ENCODE measurements around the gene DOCK3. TPM values are rescaled to one million over a fixed set of nuclear protein-coding genes. Genes with fewer than 3 reads are reported as not detected.

The DOCK3 gene
- total RNA-seq, 1 experiment from 2014 or later, result 0.15 TPM

GRCh38 chr3:50947419-50947818, 272.7 kb downstream of the DOCK3 start:
- DNase-seq, result no peak
- H3K4me2 ChIP-seq (ENCODE audit: low read length), result no peak overlapping the region
- POLR2A ChIA-PET (ENCODE audit: unreplicated experiment), result no interaction called here

GRCh38 chr3:50950591-50950990, 275.9 kb downstream of the DOCK3 start:
- CTCF ChIA-PET, result no interaction called here
- no peaks in the 10 kb centered on the region for H3K36me3 ChIP-seq (ENCODE audit: low read depth, low read length)
- POLR2A ChIA-PET (ENCODE audit: unreplicated experiment), result no interaction called here
- no peak overlapping the region for H3K9ac ChIP-seq (ENCODE audit: low read length)
- DNase-seq (no peak), ATAC-seq (no peak)
- intact Hi-C loops (cut with micrococcal nuclease), result no loop called here
- no peak overlapping the region for H3K27ac ChIP-seq (ENCODE audit: low read length)
- no peaks in the 10 kb centered on the region for H3K9me3 ChIP-seq (ENCODE audit: low read length)
- peaks cover 50% of the 10 kb centered on the region for H3K27me3 ChIP-seq (ENCODE audit: low read length)
- no peaks in the 10 kb centered on the region for H3K79me2 ChIP-seq (ENCODE audit: low read length)
- TF ChIP-seq, protein P1, sequence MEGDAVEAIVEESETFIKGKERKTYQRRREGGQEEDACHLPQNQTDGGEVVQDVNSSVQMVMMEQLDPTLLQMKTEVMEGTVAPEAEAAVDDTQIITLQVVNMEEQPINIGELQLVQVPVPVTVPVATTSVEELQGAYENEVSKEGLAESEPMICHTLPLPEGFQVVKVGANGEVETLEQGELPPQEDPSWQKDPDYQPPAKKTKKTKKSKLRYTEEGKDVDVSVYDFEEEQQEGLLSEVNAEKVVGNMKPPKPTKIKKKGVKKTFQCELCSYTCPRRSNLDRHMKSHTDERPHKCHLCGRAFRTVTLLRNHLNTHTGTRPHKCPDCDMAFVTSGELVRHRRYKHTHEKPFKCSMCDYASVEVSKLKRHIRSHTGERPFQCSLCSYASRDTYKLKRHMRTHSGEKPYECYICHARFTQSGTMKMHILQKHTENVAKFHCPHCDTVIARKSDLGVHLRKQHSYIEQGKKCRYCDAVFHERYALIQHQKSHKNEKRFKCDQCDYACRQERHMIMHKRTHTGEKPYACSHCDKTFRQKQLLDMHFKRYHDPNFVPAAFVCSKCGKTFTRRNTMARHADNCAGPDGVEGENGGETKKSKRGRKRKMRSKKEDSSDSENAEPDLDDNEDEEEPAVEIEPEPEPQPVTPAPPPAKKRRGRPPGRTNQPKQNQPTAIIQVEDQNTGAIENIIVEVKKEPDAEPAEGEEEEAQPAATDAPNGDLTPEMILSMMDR (conservative IDR thresholded peaks at IDR 0.05; ENCODE audit: low read depth, low read length), result no peak
- TF ChIP-seq EZH2phosphoT487 (IDR thresholded peaks at IDR 0.05; ENCODE audit: borderline replicate concordance, low read length), result no peak
- no peak for TF ChIP-seq EZH2 (IDR thresholded peaks at IDR 0.05; ENCODE audit: low read length, unreplicated experiment)
- H4K20me1 ChIP-seq (ENCODE audit: low read length), result no peaks in the 10 kb centered on the region
- H3K4me1 ChIP-seq (ENCODE audit: insufficient read depth, low read length), result no peaks in the 10 kb centered on the region
- no peaks in the 10 kb centered on the region for H3F3A ChIP-seq (ENCODE audit: low read length, unreplicated experiment)
- no peak overlapping the region for H2AFZ ChIP-seq (ENCODE audit: low read length)
- H3K4me2 ChIP-seq (ENCODE audit: low read length), result peak overlapping the region; percentile 41
- H3K4me3 ChIP-seq (ENCODE audit: low read length), result no peak overlapping the region
- H3K9me2 ChIP-seq (replicated peaks; ENCODE audit: low read length), result no peaks in the 10 kb centered on the region
- BruUV-seq (replicated peaks), result no TSS peak

More at GRCh38 chr3:50947419-50947818, 272.7 kb downstream of the DOCK3 start:
- CTCF ChIA-PET, result no interaction called here
- no peaks in the 10 kb centered on the region for H3K36me3 ChIP-seq (ENCODE audit: low read depth, low read length)
- no peaks in the 10 kb centered on the region for H3K9me2 ChIP-seq (replicated peaks; ENCODE audit: low read length)
- no peaks in the 10 kb centered on the region for H3K9me3 ChIP-seq (ENCODE audit: low read length)
- H3K9ac ChIP-seq (ENCODE audit: low read length), result no peak overlapping the region
- H4K20me1 ChIP-seq (ENCODE audit: low read length), result no peaks in the 10 kb centered on the region
- H3K4me3 ChIP-seq (ENCODE audit: low read length), result no peak overlapping the region
- H3K4me1 ChIP-seq (ENCODE audit: insufficient read depth, low read length), result no peaks in the 10 kb centered on the region
- TF ChIP-seq EZH2phosphoT487 (IDR thresholded peaks at IDR 0.05; ENCODE audit: borderline replicate concordance, low read length) (no peak), EZH2 (IDR thresholded peaks at IDR 0.05; ENCODE audit: low read length, unreplicated experiment) (no peak)
- TF ChIP-seq, protein P1 (conservative IDR thresholded peaks at IDR 0.05; ENCODE audit: low read depth, low read length), result no peak
- peaks cover 39% of the 10 kb centered on the region; the same call in 1 of the 2 replicates for H3K27me3 ChIP-seq (ENCODE audit: low read length)
- H3K79me2 ChIP-seq (ENCODE audit: low read length), result no peaks in the 10 kb centered on the region
- H3F3A ChIP-seq (ENCODE audit: low read length, unreplicated experiment), result no peaks in the 10 kb centered on the region
- no peak overlapping the region for H2AFZ ChIP-seq (ENCODE audit: low read length)
- H3K27ac ChIP-seq (ENCODE audit: low read length), result no peak overlapping the region
- intact Hi-C loops (cut with micrococcal nuclease), result no loop called here
- no TSS peak for BruUV-seq (replicated peaks)
- ATAC-seq, result no peak

- H2AFZ ChIP-seq (ENCODE audit: low read length), result no peak overlapping the region
- no peak overlapping the region for H3K9ac ChIP-seq (ENCODE audit: low read length)
- H3K79me2 ChIP-seq (ENCODE audit: low read length), result no peaks in the 10 kb centered on the region
- no peaks in the 10 kb centered on the region for H3K9me3 ChIP-seq (ENCODE audit: low read length)
- intact Hi-C loops (cut with micrococcal nuclease), result no loop called here
- ChIA-PET CTCF (no interaction called here), POLR2A (ENCODE audit: unreplicated experiment) (no interaction called here)
- no peaks in the 10 kb centered on the region for H3K9me2 ChIP-seq (replicated peaks; ENCODE audit: low read length)
- no peak overlapping the region for H3K27ac ChIP-seq (ENCODE audit: low read length)
- no peaks in the 10 kb centered on the region for H3K36me3 ChIP-seq (ENCODE audit: low read depth, low read length)
- TF ChIP-seq, protein P1 (conservative IDR thresholded peaks at IDR 0.05; ENCODE audit: low read depth, low read length), result no peak
- TF ChIP-seq EZH2phosphoT487 (IDR thresholded peaks at IDR 0.05; ENCODE audit: borderline replicate concordance, low read length) (no peak), EZH2 (IDR thresholded peaks at IDR 0.05; ENCODE audit: low read length, unreplicated experiment) (no peak)
- H3K27me3 ChIP-seq (ENCODE audit: low read length), result peaks cover 69% of the 10 kb centered on the region
- H3K4me3 ChIP-seq (ENCODE audit: low read length), result no peak overlapping the region
- H3K4me1 ChIP-seq (ENCODE audit: insufficient read depth, low read length), result no peaks in the 10 kb centered on the region
- no peaks in the 10 kb centered on the region for H3F3A ChIP-seq (ENCODE audit: low read length, unreplicated experiment)
- no peak overlapping the region for H3K4me2 ChIP-seq (ENCODE audit: low read length)
- no peak for DNase-seq
- no TSS peak for BruUV-seq (replicated peaks)
- ATAC-seq, result no peak
- H4K20me1 ChIP-seq (ENCODE audit: low read length), result no peaks in the 10 kb centered on the region
Observed at GRCh38 chr3:50953825-50954414, 279.2 kb downstream of the DOCK3 start.

Measured in PC-3 (cell line).